ENCODE measurements around the gene CCNY. TPM values are rescaled to one million over a fixed set of nuclear protein-coding genes. Genes with fewer than 3 reads are reported as not detected.

The CCNY gene
- total RNA-seq, 1 experiment from 2014 or later, result 42.1 TPM

DNA sequence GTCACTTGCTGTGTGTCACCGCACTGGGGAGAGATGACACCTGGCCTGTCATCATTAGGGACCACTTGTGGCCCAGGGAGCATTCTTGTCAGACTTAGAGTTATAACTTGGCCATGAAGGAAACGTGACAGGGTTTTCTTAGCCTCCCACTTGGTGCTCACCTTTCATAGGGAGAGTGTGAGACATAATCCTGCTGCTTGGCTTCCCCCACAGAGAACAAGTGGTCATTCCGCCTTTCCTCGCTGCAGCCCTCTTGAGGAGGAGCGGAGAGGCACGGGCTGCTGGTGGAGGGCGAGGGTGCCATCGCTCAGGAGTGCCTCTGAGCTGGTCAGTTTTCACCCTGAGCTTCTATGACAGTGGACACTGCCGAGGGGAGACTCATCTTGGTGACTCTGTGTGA is 143.8 kb downstream of the CCNY start:
- DNase-seq (ENCODE audit: low read depth), result no peak
- in situ Hi-C loops (cut with HindIII; ENCODE audit: low pct_unique_long_range_greater_than_20kb, low sequenced_read_pairs), result no loop called here

DNA sequence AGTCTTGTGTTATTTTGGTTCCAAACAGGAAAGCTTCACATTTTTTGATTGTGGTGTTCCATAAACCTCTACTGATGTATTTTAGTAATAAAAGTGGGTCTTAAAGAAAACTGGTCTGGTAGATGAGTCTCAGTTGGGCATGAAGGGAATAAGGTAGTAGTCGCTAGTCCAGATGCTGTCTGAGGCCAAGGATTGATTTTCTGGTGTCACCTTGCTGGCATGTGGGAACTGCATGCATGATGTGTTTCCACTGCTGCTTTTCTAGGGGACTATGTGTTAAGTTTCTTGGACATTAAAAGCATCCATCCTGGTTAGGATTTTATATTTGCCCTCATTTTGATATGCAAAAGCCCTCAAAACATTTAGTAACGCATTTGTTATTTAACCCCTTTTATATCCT is 145.1 kb downstream of the CCNY start:
- DNase-seq (ENCODE audit: low read depth), result no peak
- in situ Hi-C loops (cut with HindIII; ENCODE audit: low pct_unique_long_range_greater_than_20kb, low sequenced_read_pairs), result no loop called here

DNA sequence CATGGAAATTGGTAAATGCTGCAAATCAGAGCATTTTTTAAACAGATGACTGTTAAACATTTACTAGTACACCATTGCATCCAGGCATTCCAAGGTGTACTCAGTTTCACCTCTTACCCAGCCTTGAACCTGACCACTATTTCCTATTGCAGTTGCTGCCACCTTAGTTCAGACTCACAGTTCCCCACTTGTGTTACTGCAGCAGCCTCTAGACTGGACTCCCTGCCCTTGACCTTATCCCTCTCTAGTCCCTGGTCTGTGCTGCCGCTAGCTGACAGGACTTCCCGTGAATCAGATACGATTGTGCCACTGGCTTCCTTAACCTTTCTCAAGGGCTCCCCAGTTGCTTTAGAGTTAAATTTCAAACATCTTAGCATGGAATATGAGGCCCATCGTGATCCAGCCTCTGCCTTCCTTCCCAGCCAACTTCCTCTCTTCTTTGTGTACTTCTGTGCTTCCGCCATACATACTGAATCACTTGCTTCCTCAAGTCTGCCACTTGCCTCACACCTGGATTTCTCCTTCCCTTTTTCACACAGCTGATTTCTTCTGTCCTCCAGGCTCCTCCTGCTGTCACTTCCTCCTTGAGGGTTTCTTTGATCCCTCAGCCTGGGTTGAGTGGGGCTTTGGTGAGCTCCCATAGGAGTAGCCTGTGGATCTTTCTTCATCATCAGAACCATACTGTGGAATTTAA is 150.1 kb downstream of the CCNY start:
- in situ Hi-C loops (cut with HindIII; ENCODE audit: low pct_unique_long_range_greater_than_20kb, low sequenced_read_pairs), result no loop called here
- DNase-seq (ENCODE audit: low read depth), result no peak

DNA sequence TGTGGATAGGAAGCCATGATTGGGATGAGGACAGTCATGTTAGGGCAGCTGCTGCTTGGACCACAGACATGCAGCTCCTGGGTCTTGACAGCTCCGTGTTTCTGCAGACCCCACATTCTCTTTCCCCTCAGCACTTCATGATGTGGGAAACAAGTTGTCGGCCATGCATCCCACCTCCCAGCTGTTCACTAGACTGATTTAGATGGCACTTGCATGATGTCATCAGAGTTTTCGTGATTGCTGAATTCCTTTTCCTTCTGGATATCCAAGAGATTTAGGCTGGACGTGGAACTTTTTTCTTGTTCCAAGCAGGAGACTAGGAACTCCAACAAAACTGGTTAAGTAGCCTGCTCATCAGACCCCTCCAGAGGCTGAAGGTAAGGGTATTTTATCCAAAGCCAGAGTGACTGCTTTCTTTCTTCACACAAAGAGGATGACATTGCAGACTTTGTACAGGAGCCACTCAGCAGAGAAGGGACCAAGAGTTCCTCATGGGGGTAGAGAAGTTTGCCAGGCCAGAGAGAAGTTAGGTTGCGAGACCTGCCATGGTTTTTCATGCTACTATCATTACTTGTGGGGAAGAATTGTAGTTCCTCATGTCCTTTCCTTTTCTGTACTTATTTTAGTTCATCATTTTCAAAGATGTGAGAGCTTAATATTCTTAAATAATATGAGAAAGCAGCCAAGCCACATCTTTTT is 151.2 kb downstream of the CCNY start:
- in situ Hi-C loops (cut with HindIII; ENCODE audit: low pct_unique_long_range_greater_than_20kb, low sequenced_read_pairs), result no loop called here
- no peak for DNase-seq (ENCODE audit: low read depth)

DNA sequence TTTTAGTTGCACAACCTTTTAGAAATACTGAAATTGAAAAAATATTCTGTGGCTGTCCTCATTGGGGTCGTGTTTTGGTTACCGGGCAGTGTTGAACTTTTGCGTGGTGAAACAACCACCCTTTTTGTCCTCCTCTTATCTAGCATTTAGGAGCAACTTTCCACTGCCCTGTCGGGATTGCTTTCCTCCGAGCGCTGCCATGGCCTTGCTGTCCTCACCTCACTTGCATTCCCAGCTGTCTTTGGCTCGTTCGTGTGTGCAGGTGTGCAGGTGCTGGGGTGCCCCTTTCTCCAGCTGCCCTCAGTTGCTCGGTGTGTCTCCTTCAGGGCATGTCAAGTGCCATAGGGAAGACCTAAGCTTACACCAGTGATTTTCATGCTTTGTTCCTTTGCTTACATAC is 151.9 kb downstream of the CCNY start:
- DNase-seq (ENCODE audit: low read depth), result no peak
- in situ Hi-C loops (cut with HindIII; ENCODE audit: low pct_unique_long_range_greater_than_20kb, low sequenced_read_pairs), result no loop called here

DNA sequence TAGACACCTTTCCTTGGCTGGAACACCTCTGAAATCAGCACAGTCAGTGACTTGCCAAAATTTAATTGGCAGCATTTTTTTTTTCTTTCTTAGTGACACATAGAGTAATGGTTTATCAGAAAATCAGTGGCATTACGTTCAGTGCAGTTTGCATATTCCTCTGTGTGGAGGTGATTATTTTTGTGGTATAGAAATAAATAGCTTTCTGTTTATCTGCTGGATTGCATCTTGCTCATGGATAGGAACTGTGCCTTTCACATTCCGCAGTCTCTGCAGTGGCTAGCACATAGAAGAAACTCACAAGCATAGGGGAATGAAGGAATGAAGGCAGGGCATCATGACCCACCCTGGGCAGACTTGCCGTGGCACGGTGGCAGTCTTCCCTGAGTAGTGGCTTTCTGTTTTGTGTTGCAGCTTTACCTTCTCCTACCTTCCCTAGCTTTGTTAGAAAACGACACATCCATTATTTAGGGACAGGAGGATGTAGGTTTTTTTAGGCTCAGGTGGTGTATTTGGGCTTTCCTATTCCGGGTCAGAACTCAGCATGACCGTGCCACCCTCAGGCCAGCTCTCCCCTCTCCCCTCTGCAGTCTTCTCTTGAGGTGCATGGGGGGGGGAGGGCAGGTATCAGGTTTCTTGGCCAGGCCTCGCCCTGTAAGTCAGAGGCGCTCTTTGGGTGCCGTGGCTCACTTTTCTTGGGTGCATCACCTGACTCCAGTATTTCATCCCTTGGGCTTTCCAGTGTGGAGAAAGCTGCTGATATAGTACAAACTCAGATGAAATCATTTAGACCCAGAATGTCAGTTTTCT is 156.3 kb downstream of the CCNY start:
- in situ Hi-C loops (cut with HindIII; ENCODE audit: low pct_unique_long_range_greater_than_20kb, low sequenced_read_pairs), result no loop called here
- no peak for DNase-seq (ENCODE audit: low read depth)

DNA sequence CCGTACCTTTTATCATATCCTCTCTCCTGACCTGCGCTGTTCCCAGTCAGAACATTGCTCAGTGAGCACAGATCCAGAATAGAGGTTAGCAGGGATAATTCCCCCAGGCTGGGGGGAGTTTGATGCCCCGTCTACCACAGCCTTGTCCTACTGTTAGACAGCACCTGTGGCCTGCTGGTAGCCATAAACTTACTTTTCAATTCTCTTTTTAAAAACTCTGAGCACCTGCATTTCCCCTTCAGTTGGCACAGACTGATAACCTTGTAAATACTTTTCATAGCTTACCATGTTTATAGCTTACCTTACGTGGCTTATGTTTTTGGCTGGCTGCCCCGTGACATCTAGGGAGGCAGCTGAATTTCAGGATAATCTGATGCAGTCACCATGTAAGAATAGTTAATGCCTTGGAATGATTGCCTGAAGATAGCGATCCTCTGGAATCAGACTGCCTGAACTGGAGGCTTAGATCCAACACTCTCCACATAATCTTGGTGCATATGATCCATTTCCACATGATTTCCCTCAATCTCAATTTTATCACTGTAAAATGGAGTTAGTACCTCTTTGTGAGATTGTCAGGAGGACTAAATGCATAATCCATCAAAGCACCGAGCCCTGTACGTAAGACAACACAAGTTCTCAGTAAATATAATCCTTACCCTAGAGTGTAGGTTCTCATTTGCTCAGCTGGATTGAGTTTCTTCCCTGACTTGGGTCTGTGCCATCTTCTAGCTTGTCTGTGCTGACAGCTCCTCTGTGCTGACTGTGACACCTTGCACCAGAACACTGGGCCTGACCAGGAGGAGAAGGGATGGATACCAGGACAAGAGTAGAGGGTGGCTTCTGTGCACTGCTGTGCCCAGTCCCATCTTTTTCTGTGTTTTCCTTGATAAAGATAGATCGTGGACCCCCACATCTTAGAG is 157.1 kb downstream of the CCNY start:
- no peak for DNase-seq (ENCODE audit: low read depth)
- in situ Hi-C loops (cut with HindIII; ENCODE audit: low pct_unique_long_range_greater_than_20kb, low sequenced_read_pairs), result no loop called here

DNA sequence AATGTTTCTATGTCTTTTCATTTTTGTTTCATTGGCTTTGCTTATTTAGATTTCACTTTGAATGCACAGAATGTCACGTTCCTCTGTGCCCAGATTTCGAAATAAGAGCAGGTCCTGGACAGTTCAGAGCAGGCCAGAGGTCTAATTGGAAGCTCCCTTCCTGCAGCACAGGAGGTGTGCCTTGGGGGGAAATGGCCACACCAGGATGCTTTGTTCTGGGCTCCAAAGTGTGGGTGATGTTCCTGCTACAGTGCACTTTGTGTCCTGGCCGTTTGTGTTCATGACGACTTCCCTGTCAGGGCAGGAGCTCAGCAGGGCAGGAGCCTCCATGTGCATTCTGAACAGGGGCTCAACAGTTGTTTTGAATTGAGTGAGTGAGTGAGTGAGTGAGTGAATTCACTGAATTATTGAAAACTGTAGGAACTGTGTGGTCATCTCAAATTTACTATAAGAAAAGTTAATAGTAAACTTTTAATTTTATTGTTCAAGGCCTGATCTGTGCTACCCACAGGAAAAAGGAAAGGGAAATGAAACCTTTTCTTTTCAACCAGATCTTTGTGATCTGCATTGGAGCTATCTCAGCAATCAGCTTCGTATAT is 159.3 kb downstream of the CCNY start:
- DNase-seq (ENCODE audit: low read depth), result no peak
- in situ Hi-C loops (cut with HindIII; ENCODE audit: low pct_unique_long_range_greater_than_20kb, low sequenced_read_pairs), result no loop called here

DNA sequence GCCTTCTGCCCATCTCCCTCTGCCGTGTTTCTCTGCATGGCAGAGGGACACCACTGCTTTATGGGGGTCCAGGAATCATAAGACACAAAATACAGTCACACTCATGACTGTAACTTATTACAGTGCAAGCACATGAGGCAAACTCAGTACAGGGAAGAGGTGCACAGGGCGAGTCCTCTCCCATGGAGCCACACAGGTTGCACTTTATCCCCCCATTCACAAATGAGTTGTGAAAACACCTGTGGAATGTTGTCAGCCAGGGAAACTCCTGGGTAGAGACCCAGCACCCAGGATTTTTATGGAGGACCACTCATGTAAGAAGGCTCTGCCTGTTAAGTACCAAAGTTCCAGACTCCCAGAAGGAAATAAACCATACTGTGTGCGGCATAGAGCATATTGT is 161.6 kb downstream of the CCNY start:
- no peak for DNase-seq (ENCODE audit: low read depth)
- in situ Hi-C loops (cut with HindIII; ENCODE audit: low pct_unique_long_range_greater_than_20kb, low sequenced_read_pairs), result no loop called here

DNA sequence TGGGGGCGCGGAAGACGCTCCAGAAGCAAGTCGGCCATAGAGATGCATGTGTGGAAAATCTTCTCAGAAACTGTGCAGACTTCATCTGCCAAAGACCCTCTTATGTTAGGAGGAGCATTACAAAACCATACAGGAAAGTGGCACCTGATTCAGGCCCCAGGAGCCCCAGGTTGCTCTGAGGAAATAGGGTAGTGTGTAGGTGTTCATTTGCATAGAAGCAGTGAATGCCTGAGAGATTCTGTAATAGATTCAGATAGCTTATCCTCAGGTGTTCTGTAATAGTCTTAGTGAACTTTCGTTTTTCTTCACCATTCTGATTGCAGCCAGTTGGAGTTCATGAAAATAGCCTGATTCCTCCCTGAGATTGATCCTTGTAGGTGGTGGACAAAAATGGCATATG is 162.4 kb downstream of the CCNY start:
- in situ Hi-C loops (cut with HindIII; ENCODE audit: low pct_unique_long_range_greater_than_20kb, low sequenced_read_pairs), result no loop called here
- DNase-seq (ENCODE audit: low read depth), result no peak

DNA sequence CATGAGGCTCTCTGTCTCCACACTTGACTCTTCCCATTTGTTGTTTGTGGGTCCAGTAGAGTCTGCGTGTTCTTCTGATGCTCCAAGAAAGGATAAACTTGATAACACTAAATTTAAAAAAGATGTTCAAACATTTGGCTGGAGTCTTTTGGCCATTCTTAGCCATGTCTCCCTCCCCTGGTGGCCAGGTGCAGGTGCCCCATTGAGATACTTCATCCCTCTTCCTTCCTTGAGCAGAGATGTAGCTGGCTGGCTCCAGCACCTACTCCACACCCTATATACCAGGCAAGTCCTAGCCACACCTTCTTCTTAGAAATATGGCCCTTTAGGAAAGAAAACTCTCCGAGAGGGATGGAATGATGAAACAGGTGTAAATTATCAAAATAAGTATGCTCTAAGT is 165.6 kb downstream of the CCNY start:
- no peak for DNase-seq (ENCODE audit: low read depth)
- in situ Hi-C loops (cut with HindIII; ENCODE audit: low pct_unique_long_range_greater_than_20kb, low sequenced_read_pairs), result no loop called here

DNA sequence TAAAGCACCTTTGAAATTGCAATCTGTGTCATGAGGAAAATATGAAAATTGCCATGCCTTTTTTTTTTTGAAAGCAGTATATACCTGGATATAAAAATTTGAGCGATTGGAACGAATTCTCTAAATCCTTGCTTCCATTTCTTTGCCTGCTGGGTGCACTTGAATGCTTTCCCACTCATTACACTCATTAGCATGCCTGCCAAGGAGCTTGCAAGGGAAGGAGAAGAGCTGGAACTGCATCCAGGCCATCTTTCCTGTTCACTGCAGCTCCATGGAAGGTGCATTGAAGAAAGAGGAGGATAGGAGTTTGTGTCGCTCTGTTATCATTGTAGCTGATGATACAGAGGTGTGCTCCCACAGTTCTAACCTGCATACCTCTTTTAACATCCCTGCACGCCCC is 166.4 kb downstream of the CCNY start:
- in situ Hi-C loops (cut with HindIII; ENCODE audit: low pct_unique_long_range_greater_than_20kb, low sequenced_read_pairs), result no loop called here
- no peak for DNase-seq (ENCODE audit: low read depth)

DNA sequence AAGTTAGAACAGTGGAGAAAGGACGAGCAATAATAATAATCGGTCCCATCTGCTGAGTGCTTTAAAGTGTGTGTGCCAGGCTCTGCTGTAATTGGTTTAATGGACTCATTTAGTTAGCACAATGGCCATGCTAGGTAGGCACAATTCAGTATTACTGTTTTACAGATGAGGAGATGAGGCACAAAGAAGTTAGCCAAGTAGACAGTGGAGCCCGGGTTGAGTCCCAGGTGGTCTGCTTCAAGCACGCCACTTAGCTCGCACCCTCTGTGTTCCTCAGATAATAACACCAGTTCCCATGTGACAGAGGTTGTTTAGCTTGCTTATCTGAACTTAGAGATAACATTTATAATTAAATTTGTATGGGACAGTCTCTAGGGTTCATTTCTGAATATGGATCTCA is 167.3 kb downstream of the CCNY start:
- DNase-seq (ENCODE audit: low read depth), result no peak
- in situ Hi-C loops (cut with HindIII; ENCODE audit: low pct_unique_long_range_greater_than_20kb, low sequenced_read_pairs), result no loop called here

DNA sequence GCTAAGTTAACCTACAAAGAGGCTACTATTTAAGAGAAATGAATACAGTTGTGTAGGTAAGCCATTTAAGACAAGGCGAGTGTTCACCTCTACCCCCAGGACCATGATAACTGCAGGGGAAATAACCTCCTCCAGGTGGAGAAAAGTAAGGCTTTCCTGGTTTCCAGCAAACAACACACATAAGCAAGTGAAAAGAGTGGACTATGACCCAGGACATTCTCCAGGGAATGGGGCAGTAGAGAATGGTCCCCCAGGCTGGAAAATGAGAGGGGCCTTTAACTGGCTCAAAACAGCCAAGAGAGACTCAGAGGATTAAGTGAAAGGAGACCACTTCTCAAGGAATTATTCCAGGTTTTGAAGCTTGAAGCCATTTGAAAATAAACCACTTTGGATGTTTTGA is 167.8 kb downstream of the CCNY start:
- DNase-seq (ENCODE audit: low read depth), result no peak
- in situ Hi-C loops (cut with HindIII; ENCODE audit: low pct_unique_long_range_greater_than_20kb, low sequenced_read_pairs), result no loop called here

DNA sequence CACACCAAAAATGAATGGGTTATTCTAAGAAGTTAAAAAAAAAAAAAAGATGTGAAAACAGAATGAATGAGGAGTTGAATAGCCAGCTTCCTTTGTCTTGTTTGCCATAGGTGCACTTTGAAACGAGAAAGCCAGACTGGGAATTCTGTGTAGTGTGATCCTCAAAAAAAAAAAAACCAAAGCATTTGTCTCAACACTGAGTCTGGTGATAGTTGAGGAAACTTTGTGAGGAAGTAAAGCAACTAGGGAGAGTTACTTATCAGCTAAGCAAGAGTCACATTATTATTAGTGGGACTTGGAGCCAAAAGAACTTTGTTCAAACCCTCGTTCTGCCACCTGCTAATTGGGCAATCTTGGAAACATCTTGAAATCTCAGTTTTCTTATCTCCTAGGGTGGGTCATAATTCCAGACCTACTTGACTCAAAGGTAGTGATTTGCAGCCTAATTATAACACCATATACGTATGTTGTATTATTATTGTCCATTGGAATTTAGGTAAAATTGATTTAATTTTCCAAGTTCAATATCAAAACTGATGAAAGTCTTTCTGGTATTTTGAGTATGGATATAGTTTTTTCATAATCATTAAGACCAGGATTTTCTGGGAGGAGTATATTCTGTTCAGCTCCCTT is 169.0 kb downstream of the CCNY start:
- in situ Hi-C loops (cut with HindIII; ENCODE audit: low pct_unique_long_range_greater_than_20kb, low sequenced_read_pairs), result no loop called here
- DNase-seq (ENCODE audit: low read depth), result no peak

DNA sequence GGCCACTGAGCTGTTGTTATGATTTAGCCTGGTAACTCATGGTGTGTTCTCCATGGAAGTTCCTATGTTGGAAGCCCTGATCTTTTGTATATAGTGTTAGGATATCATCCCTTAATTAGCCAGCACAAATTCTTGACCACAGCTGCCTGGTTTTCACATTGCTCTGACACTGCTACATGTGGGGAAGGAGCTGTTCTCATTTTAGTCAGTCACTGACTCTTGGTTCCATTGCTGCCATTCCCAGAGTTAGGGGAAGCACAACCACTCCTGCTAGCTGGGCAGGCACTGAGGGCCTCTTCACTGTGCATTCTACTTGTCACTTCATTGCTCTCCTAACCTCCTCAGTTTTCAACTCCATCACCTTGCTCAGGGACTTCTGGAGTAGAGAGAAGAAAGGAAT is 170.4 kb downstream of the CCNY start:
- DNase-seq (ENCODE audit: low read depth), result no peak
- in situ Hi-C loops (cut with HindIII; ENCODE audit: low pct_unique_long_range_greater_than_20kb, low sequenced_read_pairs), result no loop called here

DNA sequence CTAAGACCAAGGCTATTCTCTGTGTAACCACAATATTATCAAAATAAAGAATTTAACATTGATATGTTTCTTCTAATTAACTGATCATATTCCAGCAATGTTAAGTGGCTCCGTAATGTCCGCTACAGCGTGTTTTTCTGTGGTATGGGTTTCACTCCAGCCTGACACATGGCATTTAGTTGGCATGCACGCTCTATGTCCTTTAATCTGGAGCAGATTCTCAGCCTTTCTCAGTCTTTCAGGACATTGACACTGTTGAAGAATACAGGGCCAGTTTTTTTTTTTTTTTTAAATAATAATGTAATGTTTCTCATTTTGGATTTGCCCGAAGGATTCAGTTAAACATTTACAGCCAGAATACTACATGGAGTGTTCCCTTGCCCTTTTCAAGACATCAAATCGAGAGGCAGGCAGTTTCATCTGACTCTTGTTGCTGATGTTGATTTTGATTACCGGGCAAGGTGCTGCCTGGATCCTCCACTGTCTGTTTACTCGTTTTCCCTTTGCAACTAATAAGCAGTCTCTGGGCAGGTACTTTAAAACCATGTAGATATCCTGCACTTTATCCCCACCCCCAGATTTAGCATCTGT is 171.3 kb downstream of the CCNY start:
- in situ Hi-C loops (cut with HindIII; ENCODE audit: low pct_unique_long_range_greater_than_20kb, low sequenced_read_pairs), result no loop called here
- DNase-seq (ENCODE audit: low read depth), result no peak
